B cell (primary cell): ENCODE measurements around the gene KRTAP10-2.

Experiments
- EZH2 ChIP-seq: IDR thresholded peaks from 2 replicates; pipeline ENCODE4 v1.6.1; 2012; ENCODE audit warnings: borderline replicate concordance, low read depth, mild to moderate bottlenecking, moderate library complexity, low read length; ENCODE audit not compliant: insufficient read depth, poor library complexity, severe bottlenecking
- TF ChIP-seq, protein P1 (sequence below): fragments of 200-600 bp; IDR thresholded peaks from one replicate; pipeline ENCODE4 v1.8.0; 2022; ENCODE audit warnings: antibody characterized with exemption, mild to moderate bottlenecking

DNA sequence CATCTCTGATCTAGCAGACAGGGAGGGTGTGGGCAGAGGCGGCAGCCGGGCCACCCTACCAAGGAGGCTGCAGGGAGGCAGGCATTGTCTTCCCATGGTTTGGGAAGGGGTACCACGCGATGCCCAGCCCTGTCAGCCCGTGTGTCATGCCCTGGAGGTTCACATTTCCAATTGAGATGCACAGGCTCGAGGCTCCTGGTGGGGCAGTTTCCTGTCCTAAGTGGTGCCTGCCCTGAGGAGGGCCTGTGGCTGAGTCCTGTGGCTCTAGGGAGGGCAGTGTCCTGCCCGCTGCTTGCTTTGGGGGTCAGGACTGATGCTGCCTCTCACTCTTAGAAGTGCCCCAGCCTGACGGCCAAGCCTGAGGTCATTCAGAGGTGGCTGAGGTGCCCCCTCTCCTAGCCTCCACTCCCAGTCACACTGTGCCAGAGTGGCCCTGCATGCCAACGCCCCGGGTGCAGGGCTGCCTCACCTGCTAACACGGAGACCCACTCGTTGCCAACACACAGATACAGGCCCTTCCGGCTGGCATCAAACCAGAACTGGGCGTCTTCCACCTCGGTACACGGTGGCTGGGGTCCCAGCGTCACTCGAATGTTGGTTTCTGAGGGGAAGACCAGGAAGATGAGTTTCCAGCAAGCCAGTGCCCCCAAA, 23.2 kb downstream of the KRTAP10-2 start:
- TF ChIP-seq EZH2: no peak
- TF ChIP-seq, protein P1, sequence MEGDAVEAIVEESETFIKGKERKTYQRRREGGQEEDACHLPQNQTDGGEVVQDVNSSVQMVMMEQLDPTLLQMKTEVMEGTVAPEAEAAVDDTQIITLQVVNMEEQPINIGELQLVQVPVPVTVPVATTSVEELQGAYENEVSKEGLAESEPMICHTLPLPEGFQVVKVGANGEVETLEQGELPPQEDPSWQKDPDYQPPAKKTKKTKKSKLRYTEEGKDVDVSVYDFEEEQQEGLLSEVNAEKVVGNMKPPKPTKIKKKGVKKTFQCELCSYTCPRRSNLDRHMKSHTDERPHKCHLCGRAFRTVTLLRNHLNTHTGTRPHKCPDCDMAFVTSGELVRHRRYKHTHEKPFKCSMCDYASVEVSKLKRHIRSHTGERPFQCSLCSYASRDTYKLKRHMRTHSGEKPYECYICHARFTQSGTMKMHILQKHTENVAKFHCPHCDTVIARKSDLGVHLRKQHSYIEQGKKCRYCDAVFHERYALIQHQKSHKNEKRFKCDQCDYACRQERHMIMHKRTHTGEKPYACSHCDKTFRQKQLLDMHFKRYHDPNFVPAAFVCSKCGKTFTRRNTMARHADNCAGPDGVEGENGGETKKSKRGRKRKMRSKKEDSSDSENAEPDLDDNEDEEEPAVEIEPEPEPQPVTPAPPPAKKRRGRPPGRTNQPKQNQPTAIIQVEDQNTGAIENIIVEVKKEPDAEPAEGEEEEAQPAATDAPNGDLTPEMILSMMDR: no peak
